Stimulated activated CD4-positive, alpha-beta T cell treated with anti-CD3 and anti-CD28 coated beads, Interleukin-1b, Interleukin-23, amount 100 ng/mL, for 1 hour (primary cell): ENCODE measurements around the gene SYTL2.

ENCODE experiments used
- DNase-seq, 2 donors: peaks; one replicate each; pipeline ENCODE4 v3.0.0-alpha.2; 2020; ENCODE audit warnings: low read depth in 2 of 2

SYTL2 gene

DNA sequence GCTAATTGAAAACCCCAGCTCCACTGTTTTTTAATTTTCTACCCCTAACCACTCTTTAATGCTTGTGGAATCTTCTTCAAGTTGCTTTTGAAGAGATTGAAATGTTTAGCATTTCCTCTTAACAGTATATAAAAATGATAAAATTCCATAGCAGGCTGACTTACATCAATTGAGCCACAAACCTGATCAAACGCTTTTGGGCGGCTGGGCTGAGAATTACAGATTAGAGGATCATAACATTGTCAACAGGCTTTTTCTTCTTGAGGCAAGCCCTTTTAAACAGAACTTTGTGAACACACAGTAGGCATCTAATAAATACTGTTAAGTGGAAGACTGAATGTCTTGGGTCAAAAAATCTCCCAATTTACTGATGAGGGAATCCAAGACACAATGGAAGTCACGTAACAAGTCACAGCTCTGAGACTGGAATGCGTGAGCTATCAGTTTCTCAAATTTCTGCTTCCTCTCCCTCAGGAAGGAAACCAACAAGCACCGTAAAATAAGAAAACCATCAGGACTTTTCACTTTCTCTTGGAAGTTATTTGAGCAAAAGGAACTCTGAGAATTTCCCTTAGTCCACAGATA lies 75.0 kb downstream of the SYTL2 start:
- no peak for DNase-seq

DNA sequence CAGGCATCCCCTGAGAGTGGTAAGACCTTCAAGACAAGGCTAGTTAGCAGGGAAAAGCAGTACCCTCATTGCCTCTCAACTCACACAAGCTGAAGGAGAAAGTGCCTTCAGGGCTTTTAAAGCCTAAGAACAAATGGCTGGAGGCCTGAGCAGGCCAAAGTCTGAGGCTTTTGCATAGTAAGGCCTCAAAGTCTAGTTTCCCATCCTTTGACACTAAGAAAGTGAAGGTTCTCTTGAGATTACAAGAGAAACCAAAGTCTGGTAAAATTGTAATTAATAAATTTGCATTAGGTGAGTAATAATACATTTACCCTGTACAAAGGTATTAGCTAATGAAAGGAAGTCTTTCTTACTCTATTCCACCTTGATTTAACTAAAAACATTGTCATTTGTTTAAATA lies 78.0 kb downstream of the SYTL2 start:
- no peak for DNase-seq

DNA sequence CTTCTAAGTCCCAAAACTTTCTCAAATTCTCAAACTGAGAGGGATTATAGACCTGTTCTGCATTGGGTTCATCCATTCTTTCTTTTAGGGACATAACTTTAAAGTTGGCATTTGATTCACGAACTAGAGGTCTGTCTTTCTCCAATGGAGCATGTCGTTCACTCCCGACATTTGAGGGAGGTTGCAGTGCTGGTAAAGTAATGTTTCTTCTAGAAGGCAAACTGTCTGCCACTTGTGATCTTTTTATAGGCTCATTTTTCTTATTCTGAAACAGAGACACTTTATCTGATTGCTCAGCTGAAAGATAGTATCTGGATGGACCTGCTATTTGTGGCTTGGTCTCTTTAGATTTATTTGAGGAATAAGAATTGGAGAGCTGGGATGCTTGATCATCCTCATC lies 84.6 kb downstream of the SYTL2 start:
- no peak for DNase-seq

DNA sequence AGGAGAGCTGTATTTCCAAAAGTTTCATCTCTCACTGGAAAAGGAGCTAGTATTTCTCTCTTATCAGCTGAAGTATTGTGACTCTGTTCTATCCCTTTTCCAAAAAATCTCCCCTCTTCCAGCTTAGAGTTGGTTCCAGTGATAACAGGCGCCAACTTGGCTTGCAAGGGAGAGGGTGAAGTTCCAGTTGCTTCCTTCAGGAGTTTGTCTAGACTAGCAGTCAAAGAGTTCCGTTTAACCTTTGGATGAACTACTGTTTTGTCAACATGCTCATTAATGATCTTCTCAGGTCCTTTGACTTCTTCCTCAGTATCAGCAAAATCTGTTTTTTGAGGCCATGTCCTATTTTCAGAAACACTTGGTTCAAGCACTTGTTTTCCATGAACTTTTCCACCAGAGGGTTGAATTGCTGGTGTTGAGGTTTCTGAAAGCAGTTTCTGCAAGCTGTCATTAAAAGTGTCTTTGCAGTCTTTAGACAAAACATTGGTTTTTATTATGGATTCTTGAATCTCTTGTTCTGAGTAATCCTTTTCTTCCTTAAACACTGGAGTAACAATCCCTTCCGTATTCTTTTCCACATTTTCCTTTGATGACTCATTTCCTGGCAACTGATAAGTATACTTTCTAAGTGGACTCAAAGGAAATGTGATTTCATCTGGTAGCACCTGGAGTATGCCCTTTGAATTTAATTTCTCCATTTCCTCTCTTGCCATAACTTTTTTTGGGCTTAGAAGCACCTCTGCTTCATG lies 85.3 kb downstream of the SYTL2 start:
- no peak for DNase-seq

DNA sequence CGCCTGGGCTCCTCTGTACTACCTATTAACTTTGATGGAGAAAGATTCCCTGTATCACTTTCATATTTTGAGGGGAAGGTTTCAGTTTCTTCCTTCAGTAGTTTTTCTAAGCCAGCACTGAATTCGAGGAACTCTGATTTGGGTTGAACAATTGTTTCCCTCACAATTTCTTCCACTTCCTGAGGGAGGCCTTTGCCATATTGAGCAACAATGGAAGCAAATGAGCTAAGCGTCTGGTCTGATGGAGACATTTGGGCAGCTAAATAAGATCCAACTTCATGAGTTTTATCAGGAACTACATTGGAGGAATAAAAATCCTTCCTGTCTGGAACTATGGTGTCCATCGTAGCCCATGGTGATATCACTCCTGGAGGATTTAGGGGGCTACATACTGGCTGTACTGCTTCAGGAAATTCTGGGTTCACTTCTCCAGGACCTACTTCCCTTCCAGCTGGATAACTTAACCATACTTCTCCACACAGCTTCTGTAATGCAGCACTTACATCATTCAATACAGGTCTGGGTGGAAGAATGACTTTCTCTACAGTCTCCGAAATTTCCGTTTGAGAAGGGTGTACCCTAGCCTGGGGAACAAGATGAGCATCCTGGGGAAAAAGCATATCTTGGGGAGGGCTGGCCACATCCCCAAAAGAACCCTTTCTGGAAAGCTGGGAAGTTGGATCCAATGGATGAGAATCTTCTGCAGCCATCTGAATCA lies 86.0 kb downstream of the SYTL2 start:
- DNase-seq, result no peak

DNA sequence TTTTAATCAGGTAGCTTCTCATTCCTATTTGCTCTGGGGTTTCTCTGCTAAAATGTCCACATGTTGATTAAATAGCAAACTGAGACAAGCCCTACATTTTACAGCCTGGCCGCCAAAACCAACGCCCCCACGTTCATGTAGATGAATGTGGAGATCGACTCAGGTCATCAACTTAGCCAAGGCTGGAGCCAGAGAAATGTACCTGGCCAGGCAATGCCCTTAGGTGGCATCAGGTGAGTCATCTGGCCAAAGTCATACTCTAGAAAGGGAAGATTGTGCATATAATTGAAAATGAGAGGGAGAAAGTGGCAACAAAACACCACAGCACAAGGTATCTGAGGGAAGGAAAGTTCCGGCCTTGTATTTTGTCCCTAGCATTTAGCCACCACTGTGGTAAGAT lies 87.9 kb downstream of the SYTL2 start:
- no peak for DNase-seq

DNA sequence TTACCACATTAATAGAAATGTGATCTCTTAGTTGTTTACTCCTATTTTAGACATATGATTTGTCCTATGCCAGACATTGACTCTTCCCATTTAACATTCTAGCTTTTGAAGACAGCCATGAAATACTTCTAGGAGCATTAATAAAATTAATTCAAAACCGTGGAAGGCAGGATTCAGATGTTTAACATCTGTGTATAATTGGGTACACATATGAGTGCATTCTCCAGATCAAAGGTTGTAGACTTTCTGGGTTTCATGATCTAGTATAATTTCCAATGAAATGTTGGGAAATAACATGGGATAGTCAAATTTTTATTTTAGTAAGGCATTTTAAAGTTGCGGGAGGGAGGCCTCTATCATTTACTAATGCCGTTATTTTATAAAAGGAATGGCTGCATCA lies 89.8 kb downstream of the SYTL2 start:
- no peak for DNase-seq

DNA sequence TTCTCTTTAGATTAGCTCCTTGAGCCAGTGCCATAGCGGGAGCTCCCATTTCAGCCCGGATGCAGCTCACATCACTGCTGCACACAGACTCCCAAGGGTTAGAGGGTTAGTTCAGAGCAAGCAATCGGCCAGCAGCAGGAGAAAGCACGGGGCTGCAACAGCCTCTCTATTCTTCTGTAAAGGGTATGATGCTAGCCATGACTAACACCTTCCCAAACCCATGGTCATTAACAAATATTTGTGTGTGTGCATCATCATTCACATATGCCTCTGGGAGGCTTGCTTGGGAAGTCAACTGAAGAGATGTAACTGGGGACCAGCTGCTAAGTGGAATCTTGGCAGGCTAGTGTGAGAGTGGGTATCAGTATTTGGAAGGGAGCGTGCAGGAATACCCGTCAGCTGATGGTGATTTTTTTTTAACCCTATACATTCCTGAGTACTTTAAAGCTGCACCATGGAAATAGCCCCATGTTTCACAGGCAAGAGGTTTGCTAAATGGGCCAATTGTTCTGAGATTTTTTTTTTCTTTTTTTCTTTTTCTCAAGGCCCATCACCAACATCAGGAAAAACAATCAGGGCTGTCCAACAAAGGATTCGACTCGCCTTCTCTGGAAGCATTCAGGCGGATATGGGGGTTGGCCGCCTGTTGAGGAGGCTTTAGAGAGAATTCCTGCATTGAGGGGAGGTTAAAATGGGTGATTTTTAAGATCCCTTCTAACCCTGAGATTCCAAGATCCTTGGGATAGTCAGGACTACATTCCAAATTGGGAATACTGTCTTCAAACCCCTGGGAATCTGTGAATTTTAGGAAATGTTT lies 91.7 kb downstream of the SYTL2 start:
- DNase-seq, result no peak

DNA sequence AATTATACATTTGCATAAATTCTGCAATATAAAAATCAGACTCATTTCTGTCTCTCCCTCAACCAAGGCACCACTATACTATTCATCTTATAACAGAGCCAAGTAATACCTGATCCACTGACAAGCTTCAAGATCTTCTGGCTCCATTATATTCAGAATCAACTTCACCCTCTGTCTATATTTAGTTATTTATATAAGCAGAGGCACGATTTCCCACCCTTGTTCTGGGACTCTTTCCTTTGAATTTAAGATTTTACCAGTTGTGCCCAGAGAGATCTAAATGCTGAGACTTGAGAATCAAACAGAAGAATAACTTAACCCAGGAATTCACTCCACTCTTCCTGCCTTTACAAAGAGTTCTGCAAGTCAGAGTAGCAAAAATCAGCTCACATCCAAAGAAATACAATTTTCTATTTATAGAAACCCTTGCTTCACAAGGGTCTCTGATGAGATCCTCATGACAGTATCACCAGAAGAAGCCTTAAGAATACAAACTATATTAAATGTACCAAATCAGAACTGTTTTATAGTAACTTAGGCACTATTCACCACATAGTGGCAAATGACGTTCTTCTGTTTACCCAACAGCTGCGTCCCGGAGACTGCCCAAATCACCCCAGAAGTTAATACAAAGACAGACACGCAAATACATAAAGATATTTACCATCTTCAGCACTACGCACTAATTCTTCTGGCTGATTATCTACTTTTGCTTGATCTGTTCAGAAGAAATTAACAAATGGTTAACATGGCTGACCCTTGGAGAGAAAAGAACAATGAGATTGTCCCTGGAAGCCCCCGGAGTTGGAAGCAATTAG lies 92.6 kb downstream of the SYTL2 start:
- no peak for DNase-seq

DNA sequence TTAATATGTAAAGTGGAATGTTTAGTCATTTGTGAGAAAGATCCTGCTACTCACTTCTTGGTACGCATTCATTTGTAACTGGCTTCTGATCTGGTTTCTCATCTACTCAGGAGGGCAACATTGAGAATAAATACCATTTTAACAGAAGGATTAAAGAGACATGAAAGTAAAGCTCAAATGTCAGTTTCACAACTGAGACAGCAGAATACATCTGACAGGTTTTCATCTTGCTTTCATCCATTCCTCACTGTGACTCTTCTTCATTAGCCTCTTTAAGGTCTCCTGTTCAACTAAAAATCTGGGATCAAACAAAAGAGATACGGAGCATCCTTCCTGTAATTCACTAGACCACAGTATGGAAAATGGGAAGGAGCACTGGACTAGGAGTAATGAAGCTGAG lies 93.5 kb downstream of the SYTL2 start:
- no peak for DNase-seq

DNA sequence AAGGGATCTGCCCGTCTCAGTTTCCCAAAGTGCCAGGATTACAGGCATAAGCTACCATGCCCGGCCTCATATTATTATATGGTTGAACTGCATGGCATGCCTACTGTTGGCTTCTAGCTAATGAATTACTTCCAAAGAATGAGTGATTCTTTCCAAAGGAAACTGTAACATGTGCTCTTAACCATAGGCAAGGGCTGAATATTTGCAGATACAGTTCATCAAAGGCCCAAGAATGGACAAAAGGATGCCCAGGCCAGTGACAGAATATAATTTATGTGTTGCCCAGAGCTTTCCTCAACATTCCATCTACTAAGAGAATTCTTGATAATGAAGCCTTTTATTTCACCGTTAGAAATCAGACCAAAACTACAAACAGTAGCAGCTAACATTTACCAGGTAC lies 98.0 kb downstream of the SYTL2 start:
- no peak for DNase-seq

DNA sequence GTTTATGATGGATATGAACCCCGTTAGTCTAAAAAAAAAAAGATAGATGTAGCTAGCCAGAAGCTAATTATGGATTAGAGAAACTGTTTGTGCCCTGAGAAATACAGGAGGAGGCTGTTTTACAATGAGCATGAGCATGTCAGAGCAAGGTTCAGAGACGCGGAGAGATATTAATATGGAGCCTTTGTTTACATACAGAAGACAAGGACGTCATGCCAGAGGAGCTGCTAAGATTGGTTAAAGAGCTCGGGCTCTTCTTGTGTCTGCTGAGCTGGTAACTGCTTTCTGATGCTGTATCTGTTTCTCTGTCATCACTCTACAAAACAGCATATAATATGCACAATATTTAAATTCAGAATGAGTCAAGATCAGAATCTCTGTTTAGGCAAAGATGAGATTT lies 100.0 kb downstream of the SYTL2 start:
- no peak for DNase-seq

DNA sequence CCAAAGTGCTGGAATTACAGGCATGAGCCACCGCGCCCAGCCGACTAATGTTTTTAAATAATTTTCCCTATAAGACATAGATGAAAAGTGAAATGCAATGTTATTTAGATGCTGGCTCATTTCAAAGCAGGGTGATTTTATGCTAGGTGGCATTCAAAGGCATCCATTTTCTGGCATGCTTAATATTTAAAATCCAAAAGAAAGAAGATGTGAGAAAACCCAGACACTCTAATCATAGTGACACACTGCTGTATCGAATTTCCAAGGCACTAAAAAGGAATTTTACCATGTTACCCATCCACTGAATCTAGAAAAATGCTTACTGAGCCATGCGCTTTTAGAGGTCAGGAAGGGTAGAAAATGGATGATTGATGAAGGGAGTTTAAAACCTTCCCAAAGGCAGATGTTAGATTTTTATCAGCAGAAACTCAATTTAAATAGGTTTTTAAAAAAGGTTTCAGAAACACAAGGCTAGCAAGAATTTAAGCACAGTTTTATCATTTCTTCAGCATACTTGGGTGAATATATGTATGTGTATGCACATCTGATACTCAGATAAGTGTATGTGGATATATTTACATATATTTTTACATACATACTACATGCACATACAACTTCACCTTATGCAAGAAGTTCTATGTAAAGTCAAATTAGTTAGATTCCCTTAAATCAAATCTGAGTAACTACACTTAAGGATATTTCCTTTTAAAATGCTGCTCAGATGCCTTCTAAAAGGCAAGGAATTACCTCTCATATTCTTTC lies 100.8 kb downstream of the SYTL2 start:
- no peak for DNase-seq

DNA sequence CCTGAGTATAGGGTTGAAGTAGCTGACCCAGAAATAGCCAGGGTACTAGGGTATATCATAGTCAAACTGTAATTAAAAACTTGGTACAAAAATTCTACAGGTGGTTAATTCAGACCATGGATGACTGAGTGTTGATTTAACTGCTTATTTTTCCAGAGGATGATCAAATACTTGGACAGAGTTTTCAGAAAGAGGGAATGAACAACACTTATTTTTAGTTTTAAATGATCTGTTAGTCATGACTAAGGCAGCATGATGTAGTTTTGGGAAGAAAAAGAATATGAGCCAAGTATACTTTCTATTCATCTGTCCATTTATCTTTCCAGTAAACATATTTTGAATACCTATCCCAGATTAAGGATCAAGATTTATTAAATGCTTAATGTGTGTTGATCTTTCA lies 105.1 kb downstream of the SYTL2 start:
- no peak for DNase-seq

DNA sequence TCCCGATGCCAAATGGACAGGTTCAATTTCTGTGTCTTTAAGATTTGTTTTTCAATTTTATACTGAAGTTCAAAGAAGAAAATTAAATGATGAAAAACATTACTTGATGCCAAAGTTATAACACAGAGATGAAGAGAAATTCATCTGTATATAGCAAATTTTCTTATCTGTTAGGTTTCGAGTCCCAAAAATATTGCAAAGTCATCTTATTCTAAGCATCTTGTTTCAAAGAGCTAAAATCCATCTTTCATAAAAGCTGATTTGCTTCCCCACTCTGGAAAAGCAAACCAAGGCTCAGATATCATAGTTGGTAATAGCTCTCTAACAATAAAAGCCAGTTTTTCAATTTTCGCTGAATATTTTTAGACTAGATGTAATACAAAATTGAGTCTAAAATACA lies 106.0 kb downstream of the SYTL2 start:
- no peak for DNase-seq

DNA sequence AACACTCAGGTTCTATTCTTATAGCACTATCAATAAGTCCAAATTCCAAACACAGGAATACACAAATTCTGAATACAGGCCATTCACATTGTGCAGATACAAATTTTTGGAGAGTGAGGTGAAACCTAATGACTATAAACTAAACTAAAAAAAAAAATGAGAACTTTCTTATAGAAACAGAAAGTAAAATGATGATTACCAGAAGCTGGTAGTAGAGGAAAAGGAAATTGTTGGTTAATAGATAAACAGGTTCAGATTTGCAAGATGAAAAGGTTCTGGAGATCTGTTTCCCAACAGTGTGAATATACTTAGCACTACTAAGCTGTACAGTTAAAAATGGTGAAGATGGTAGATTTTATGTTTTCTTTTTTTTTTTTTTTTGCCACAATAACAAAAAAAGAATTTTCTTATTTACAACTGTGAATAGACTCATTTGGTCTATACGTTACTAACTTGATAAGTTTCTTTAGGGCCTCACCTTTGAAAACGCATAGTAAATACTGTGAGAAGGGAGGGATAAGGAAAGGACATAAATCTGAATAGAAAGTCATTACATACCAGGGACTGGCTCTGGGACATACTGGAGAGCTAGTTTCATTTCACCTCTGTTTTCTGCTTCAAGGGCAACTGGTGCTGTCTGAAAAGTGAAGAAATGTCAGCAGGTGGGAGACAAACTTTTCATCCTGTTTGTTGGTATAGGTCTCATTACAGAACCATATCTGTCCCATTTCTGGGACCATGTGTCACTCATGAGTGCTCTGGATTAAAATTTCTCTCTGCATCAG lies 110.8 kb downstream of the SYTL2 start:
- no peak for DNase-seq

DNA sequence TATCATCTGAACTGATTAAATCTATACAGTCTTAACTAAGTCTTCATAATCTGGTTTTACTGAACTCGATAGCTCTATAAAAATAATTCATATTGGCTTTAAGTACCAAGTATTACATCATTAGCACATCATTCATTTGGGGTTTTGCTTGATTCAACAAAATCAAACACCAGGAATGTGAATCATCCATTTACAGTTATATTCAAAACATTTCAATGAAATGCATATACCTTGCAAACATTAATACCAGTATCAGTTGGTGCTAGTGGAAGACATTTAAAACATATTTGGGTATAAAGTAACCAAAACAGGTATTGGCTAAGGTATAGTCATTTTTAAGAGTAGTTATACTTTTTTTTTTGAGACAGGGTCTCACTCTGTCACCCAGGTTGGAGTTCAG lies 112.7 kb downstream of the SYTL2 start:
- DNase-seq, result no peak

DNA sequence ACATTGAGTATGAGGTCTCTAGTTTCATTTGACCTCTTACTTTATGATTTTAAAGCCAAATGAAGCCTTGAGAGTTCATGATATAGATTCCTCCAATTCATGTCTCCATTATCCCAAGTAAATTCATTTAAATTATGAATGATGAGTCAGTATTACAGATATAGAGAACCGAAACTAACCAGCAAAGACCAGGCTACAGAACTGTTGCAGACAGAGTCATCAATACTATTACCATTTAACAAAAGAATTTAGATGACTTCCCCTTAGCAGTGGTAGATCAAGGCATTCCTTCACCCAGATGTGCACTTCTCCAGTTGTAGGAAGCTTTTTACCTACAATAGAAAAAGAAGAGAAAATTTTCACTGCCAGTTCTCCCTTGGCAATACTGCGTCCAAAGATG lies 113.2 kb downstream of the SYTL2 start:
- no peak for DNase-seq

DNA sequence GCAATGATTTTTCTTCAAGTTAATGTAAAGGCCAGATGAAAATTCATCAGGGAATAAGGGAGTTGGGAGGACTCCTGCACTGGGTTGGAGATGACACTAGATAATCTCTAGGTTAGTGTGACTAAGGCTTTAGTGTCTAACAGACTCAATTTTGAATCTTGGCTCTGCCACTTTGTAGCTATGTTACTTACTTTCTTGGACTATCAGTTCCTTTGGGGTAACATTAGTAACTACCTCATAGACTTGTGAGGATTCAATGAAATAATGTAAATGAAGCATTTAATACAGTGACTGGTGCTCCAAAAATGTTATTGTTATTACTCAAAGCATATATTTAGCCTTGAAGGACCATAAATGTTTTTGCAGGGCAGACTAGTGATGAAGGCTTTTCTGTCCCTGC lies 115.4 kb downstream of the SYTL2 start:
- no peak for DNase-seq

DNA sequence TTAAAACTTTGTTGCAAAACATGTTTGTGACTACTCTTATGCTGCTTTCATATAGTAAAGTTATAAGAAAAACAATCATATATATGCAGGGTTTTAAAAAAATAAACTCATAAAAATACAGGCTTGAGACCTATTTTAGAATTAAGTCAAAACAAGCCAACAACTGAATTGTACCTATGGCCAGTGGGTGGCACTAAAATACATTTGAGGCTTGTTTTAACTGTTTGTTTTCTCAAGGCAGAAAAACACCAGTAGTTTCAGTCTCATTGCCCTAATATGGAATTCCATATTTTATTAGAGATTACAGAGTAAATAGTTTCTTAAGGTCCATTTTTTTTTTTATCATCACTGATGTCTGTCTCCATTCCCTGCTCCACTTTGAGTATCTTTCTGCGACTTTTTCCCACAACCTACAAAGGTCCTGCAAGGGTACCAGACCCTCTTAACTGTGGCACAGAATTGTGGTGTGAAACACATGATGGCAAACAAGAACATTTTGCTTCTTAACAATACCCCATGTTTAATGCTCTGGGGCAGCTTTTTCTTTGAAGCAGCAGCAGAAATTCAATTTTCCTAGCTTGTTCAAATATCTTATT lies 116.5 kb downstream of the SYTL2 start:
- no peak for DNase-seq
